H1 (cell line): Measurements from ENCODE around the gene LRRC46.
A peak's percentile ranks its signal among the peaks of the same experiment; 100 is the strongest.

Experiments
- ASH2L ChIP-seq: fragments of 200-600, 300-600 bp; sonication (generic); IDR thresholded peaks from one replicate; pipeline ENCODE4 v1.7.1; 2017; ENCODE audit warnings: low read length
- CBX8 ChIP-seq: fragments of 300-800, 300-1000 bp; sonication (generic); IDR thresholded peaks from 2 replicates; pipeline ENCODE4 v1.7.1; 2016; ENCODE audit warnings: low read depth, low read length, borderline replicate concordance
- CHD2 ChIP-seq: IDR thresholded peaks from 2 replicates; pipeline ENCODE4 v1.6.1; 2012; ENCODE audit warnings: low read length, improper control_type of control experiment
- CTCF ChIP-seq, 3 experiments: IDR thresholded peaks; 1 replicate in 2 of 3; 2 replicates in 1 of 3; pipeline versions ENCODE4 v1.5.1 to v1.6.1; 2011; ENCODE audit warnings: low read length in 3 of 3, mild to moderate bottlenecking in 3 of 3, inconsistent platforms in 2 of 3, low read depth in 1 of 3, moderate library complexity in 1 of 3; ENCODE audit not compliant: insufficient read depth in 1 of 3; ENCODE audit errors: control extremely low read depth in 1 of 3
- EGR1 ChIP-seq: IDR thresholded peaks from 2 replicates; pipeline ENCODE4 v1.6.1; 2011; ENCODE audit warnings: low read depth, low read length, borderline replicate concordance
- EP300 ChIP-seq, 2 experiments: IDR thresholded peaks; 1 replicate in 1 of 2; 2 replicates in 1 of 2; pipeline ENCODE4 v1.6.1; 2011 to 2012; ENCODE audit warnings: low read depth in 2 of 2, low read length in 2 of 2, mild to moderate bottlenecking in 2 of 2, borderline replicate concordance in 1 of 2, inconsistent platforms in 1 of 2, moderate library complexity in 1 of 2
- EZH2 ChIP-seq: fragments of 200-600 bp; sonication (generic); IDR thresholded peaks from 2 replicates; pipeline ENCODE4 v1.7.1; 2012; ENCODE audit warnings: low read depth, mild to moderate bottlenecking, moderate library complexity, low read length, inconsistent platforms; ENCODE audit not compliant: severe bottlenecking
- HDAC6 ChIP-seq: IDR thresholded peaks from one replicate; pipeline ENCODE4 v1.7.1; 2012; ENCODE audit warnings: low read depth, mild to moderate bottlenecking, inconsistent platforms, low read length, moderate library complexity
- KDM1A ChIP-seq: fragments of 200-600, 300-600 bp; sonication (generic); IDR thresholded peaks from 2 replicates; pipeline ENCODE4 v1.7.1; 2016; ENCODE audit warnings: mild to moderate bottlenecking, low read length, borderline replicate concordance
- RNF2 ChIP-seq: fragments of 200-900, 300-1000 bp; sonication (generic); IDR thresholded peaks from 2 replicates; pipeline ENCODE4 v1.7.1; 2016; ENCODE audit warnings: borderline replicate concordance, low read depth, mild to moderate bottlenecking, antibody characterized with exemption, low read length; ENCODE audit not compliant: poor library complexity, severe bottlenecking; ENCODE audit errors: missing control alignments
- SIN3A ChIP-seq, 2 experiments: IDR thresholded peaks in 1 of 2; conservative IDR thresholded peaks in 1 of 2; 2 replicates each; pipeline ENCODE4 v1.6.1; 2011 to 2012; ENCODE audit warnings: low read length in 2 of 2, improper control_type of control experiment in 1 of 2, low read depth in 1 of 2, mild to moderate bottlenecking in 1 of 2
- ZNF274 ChIP-seq: IDR thresholded peaks from 2 replicates; pipeline ENCODE4 v1.7.0; 2012; ENCODE audit warnings: low read length, borderline replicate concordance; ENCODE audit errors: extremely low read depth

- TF ChIP-seq KDM1A (no peak), CTCF (IDR thresholded peaks at IDR 0.05; ENCODE audit: control extremely low read depth in 1 of 3, insufficient read depth in 1 of 3, low read depth in 1 of 3, low read length in 3 of 3) (no peak), CHD2 (no peak), ASH2L (peak; percentile 4), ZNF274 (no peak), RNF2 (no peak), EP300 (IDR thresholded peaks at IDR 0.05; ENCODE audit: borderline replicate concordance in 1 of 2, low read depth in 2 of 2, low read length in 2 of 2) (no peak), EZH2 (no peak), HDAC6 (no peak), SIN3A (conservative IDR thresholded peaks at IDR 0.05 in 1 of 2, IDR thresholded peaks at IDR 0.05 in 1 of 2; ENCODE audit: low read depth in 1 of 2, low read length in 2 of 2) (no peak), EGR1 (no peak), CBX8 (no peak)
Observed at GRCh38 chr17:47877368-47878034, 46.0 kb downstream of the LRRC46 start.
